ENCODE measurements around the gene B2M. TPM values are rescaled to one million over a fixed set of nuclear protein-coding genes. Genes with fewer than 3 reads are reported as not detected.
A peak's percentile ranks its signal among the peaks of the same experiment; 100 is the strongest.

The B2M gene
- total and polyA plus RNA-seq, 2 of the 13 experiments (the other 11 are each of a cell fraction or from before 2014, with no cell fraction given), result 784 to 857 TPM

GRCh38 chr15:44711096-44711742 lies at the start of gene B2M, which contains the start of gene PATL2 (continued):
- TF ChIP-seq RBM22 (optimal IDR thresholded peaks at IDR 0.05; ENCODE audit: low read length) (no peak), E2F5 (CRISPR knock-in tag; conservative IDR thresholded peaks at IDR 0.05) (peak; percentile 59; the same call in 1 of the 2 replicates), ZBTB34 (CRISPR knock-in tag; IDR thresholded peaks at IDR 0.05) (0 out of 2 replicates have a peak, but pooled peaks have one; percentile 11), ZIK1 (CRISPR knock-in tag; IDR thresholded peaks at IDR 0.05; ENCODE audit: borderline replicate concordance, low read depth) (no peak), SALL1 (CRISPR knock-in tag; IDR thresholded peaks at IDR 0.05) (peak; percentile 67), FOXC1 (CRISPR knock-in tag; IDR thresholded peaks at IDR 0.05; ENCODE audit: borderline replicate concordance) (peak; percentile 53; the same call in 1 of the 2 replicates), ZBTB38 (CRISPR knock-in tag; IDR thresholded peaks at IDR 0.05) (peak; percentile 53; the same call in 1 of the 2 replicates), ZFP37 (CRISPR knock-in tag; IDR thresholded peaks at IDR 0.05; ENCODE audit: borderline replicate concordance) (no peak), ARHGAP35 (CRISPR knock-in tag; IDR thresholded peaks at IDR 0.05; ENCODE audit: borderline replicate concordance) (no peak), ZNF567 (CRISPR knock-in tag; IDR thresholded peaks at IDR 0.05; ENCODE audit: borderline replicate concordance) (no peak), ZNF275 (CRISPR knock-in tag; IDR thresholded peaks at IDR 0.05; ENCODE audit: borderline replicate concordance) (peak; percentile 15; the same call in 1 of the 2 replicates), ZNF431 (CRISPR knock-in tag; IDR thresholded peaks at IDR 0.05; ENCODE audit: borderline replicate concordance, low read depth) (0 out of 2 replicates have a peak, but pooled peaks have one; percentile 14), ZNF672 (CRISPR knock-in tag; IDR thresholded peaks at IDR 0.05) (no peak), YEATS4 (CRISPR knock-in tag; IDR thresholded peaks at IDR 0.05; ENCODE audit: borderline replicate concordance) (peak; percentile 84), TBX2 (CRISPR knock-in tag; IDR thresholded peaks at IDR 0.05; ENCODE audit: borderline replicate concordance) (peak; percentile 76), MYNN (CRISPR knock-in tag; IDR thresholded peaks at IDR 0.05; ENCODE audit: low read depth) (no peak), ZNF710 (CRISPR knock-in tag; IDR thresholded peaks at IDR 0.05; ENCODE audit: borderline replicate concordance) (peak; percentile 54; the same call in 1 of the 2 replicates), SOX13 (IDR thresholded peaks at IDR 0.05) (0 out of 2 replicates have a peak, but pooled peaks have one; percentile 33), SOX13 (CRISPR knock-in tag; conservative IDR thresholded peaks at IDR 0.05 in 1 of 2, IDR thresholded peaks at IDR 0.05 in 1 of 2) (no peak), SRY (CRISPR knock-in tag; IDR thresholded peaks at IDR 0.05) (peak; percentile 95), ZNF770 (CRISPR knock-in tag; IDR thresholded peaks at IDR 0.05) (peak; percentile 65; the same call in 1 of the 2 replicates)
